Inferior parietal cortex (tissue), 1 donor: ENCODE measurements around the gene ACACB.

Experiments
- DNase-seq: peaks from one replicate; pipeline ENCODE4 v3.0.0-alpha.2; 2016; ENCODE audit errors: extremely low spot score

The ACACB gene

DNA sequence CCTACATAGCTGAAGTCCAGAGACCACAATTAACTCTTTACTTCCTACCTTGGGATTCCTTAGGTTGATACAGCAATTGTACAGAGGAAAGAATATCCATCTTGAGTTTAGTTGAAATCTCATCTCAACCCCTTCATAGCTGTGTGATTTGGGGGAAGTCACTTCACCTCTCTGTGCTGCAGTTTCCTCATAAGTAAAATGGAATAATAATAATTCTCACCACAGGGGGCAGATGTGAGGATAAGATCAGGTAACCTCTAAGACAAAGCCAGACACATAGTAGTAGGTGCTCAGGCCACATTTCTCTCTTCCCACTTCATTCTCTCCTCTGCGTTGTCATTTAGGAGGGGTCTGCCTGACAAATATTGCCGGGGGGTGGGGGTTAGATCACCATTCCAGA, 186.0 kb downstream of the ACACB start:
- DNase-seq, result no peak

DNA sequence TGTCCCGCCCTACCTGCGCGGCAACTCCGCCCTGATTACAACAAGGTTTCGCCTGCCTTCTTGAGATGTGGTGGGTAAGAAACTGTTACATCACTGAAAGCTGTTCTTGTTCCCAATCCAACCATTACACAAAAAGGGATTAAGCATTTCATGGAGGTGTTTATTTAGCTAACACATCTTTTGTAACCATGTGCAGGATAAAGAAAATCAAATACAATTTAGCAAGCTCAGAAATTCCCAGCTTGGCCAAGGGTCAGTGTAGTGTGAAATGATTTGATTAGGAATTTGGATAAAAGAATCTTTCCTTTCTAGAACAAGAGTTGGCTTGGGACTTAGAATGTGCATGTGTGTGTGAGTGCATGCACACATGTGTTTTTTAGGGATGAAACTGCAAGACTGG, 186.4 kb downstream of the ACACB start:
- DNase-seq, result no peak

DNA sequence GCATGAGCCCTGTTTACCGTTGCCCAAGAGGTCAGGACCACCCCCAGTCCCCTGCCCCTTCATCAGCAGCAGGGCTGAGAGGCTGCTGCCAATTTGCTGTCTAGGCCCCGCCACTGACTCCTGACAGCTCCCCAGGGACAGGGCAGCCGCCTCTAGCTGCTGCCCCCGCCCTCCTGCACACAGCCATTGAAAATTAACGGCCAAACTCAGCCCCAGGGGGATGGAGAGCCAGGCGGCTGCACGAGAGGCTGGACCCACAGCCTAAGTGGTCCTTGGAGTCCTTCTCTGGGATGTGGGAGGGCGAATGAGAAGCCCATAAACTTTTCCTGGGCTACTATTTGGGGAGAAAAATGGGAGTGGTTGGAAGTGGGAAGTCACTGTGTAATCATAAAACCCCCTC, 188.1 kb downstream of the ACACB start:
- no peak for DNase-seq

DNA sequence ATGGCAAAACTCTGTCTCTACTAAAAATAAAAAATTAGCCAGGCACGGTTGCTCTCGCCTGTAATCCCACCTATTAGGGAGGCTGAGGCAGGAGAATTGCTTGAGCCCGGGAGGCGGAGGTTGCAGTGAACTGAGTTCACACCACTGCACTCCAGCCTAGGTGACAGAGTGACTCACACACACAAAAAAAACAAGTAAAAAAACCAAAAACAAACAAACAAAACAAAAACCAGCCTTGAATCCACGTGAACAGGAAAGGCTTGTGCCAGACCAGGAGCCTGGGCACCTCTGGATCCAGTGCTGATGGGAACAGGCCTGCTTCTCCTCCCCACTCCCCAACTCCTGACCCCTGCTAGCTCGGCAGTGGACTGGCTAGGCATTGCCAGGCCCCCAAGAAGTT, 189.2 kb downstream of the ACACB start:
- no peak for DNase-seq

DNA sequence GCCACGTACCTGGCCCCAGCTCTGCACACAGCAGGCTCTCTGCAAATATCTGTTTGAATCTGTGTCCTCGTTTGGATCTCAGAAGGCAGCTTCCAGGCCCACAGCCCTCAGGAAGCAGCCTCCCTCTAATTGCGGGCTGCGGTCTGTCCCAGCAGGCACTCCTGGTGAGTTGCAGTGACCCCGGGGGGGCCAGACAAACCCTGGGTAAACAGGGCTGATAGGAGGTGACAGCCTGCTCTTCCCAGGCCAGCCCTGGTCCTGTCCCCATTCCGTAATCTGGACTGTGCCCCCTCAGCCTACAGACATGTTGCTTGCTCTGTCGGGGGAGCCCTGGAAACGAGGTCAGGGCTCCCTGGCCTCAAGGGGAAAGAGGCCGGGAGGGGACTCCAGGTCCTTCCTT, 190.7 kb downstream of the ACACB start:
- no peak for DNase-seq

DNA sequence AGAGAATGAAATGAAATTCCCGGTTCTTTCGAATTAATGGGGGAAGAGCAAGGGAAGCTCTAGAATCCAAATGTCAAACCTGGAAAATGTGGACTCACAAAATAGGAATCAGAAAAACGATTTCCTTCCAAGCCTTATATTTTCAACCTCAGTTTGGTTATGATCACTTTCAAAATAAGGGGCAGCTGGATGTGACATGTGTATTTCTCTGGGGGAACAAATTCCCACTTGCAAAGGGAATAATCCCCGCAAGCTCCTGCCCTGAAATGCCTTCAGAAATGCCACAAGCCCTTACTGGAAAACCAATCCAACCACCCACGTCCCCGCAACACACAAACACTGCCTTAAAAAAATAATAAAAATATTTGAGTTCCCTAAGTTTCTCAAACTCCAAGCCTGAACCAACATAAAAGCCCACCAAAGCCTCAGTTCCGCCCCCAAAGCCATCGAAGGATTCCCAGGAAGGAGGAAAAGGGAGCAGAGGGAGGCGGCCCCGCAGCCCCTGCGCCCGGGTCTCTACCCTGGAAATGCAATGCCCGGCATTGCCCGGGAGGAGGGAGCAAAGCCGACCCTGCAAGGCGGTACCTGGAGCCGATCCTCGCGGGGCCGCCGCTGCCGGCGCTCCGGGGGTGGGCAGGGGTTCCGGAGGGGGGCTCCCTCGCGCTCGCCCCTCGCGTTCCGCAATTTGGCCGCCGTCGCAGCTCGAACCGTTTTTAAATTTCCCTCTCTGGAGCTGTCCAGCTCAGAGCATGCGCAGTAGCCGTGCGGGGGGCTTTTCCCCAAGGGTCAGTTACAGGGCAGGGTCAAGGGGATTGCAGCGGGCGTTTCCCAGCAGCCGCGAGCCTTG, 192.4 kb downstream of the ACACB start, which contains the start of gene FOXN4:
TSS of gene FOXN4 (minus strand) at position 751 of the 847 bp plus-strand sequence. CDS start 963 bp downstream, outside the sequence.
- no peak for DNase-seq

DNA sequence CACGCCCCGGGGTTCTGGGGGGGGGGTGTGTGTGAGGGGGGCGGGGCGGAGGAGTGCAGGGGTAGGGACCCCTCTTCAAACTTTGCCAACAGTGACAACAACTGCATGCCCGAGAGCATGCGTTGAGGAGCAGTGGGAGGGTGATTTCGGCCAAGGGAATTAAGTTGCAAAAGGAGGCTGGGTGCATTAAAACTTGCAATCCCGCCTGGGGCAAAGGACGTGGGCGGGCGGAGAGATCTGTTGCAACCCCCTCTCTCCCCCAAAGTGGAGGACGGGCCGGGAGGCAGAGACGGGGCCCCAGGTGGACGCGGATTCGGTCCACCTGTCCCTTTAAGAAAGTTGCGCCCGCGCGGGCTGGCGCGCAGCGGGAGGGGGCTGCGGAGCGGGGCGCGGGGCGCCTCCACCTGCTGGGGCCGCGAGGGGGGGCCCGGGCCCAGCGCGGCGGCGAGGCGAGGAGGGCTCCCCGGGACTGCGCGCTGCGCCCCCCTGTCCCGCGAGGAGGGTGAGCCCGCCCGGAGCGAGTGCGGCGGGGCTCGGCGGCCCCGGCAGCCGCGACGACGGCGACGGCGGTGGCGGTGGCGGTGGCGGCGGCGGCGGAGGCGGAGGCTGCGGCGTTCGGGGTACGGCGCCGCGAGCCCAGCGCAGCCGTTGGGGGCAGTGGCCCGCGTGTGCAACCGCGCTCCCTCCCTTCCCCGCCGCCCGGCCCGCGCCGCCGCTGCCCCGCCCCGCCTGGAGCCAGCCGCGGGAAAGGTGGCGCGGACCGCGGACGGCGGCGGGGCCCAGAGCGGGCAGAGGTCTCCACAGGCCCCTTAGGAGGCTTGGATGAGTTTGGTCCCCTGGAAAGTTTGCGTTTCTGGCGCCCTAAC, 193.2 kb downstream of the ACACB start:
- no peak for DNase-seq

DNA sequence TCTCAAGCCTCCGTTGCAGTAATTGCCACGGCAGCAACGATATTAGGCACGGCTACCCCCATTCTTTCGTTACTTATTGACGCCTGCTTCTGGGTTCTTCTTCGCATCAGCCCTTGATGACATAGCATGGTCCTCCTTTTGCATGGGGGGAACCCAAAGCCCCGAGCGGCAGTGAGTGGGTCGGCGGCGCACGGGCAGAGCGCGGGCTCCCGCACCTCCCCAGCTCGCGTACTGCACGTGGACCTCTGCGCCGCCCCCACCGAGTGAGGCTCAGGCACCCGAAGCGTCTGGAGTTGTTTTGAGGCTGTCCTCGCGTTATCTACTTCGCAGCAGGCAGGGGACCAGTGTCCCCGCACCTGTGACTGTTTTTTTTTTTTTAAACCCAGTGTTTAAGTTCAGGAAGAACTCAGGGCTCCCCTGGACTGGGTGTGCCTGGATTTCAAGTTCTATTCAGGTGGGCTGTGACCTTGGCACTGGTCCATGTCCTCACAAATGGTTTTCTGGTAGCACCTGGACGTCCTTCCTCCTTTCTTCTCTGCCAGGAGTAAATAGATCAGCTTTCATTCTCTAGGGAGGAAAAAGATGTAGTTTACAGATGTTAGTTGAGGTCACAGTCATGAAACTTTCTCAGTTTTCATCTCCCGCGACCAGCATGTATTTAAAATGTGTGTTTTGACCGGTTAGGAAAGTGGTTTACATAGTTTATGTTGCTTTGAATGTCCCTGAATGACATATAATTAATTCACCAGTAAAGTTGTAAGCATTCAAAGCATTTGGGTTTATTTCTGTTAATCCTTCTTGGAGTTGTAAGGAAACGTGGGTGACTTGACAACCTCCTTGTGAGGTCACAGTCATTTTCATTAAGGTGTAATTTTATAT, 194.1 kb downstream of the ACACB start:
- DNase-seq, result no peak
